HepG2 (cell line): ENCODE data around the gene FAM53C. TPM values are rescaled to one million over a fixed set of nuclear protein-coding genes. Genes with fewer than 3 reads are reported as not detected.

Experiments used
- CC2D1A ChIP-seq: sonication (generic); formaldehyde crosslinking; IDR thresholded peaks from 2 replicates; pipeline ENCODE4 v1.8.1; 2023; ENCODE audit warnings: mild to moderate bottlenecking, missing genetic modification reagents
- CENPBD1 ChIP-seq: sonication (generic); formaldehyde crosslinking; IDR thresholded peaks from 2 replicates; pipeline ENCODE4 v1.8.0; 2022; ENCODE audit warnings: missing genetic modification reagents, low read depth, mild to moderate bottlenecking, borderline replicate concordance
- ELK4 ChIP-seq: sonication (generic); formaldehyde crosslinking; IDR thresholded peaks from 2 replicates; pipeline ENCODE4 v1.9.0; 2021; ENCODE audit warnings: missing genetic modification reagents, borderline replicate concordance
- HES4 ChIP-seq: sonication (generic); formaldehyde crosslinking; IDR thresholded peaks from 2 replicates; pipeline ENCODE4 v1.9.0; 2021; ENCODE audit warnings: mild to moderate bottlenecking, missing genetic modification reagents, borderline replicate concordance
- HMGXB4 ChIP-seq, 2 experiments: sonication (generic) in 1 of 2; formaldehyde crosslinking in 1 of 2; IDR thresholded peaks; 2 replicates each; pipeline versions ENCODE4 v1.4.0 to v1.6.1; 2018 to 2020; ENCODE audit warnings: missing genetic modification reagents in 2 of 2, borderline replicate concordance in 1 of 2, low read depth in 1 of 2, mild to moderate bottlenecking in 1 of 2, missing biosample characterization in 1 of 2
- IRX3 ChIP-seq: sonication (generic); formaldehyde crosslinking; IDR thresholded peaks from 2 replicates; pipeline ENCODE4 v1.8.1; 2023; ENCODE audit warnings: mild to moderate bottlenecking, low read depth, missing genetic modification reagents, borderline replicate concordance
- JUNB ChIP-seq: sonication (generic); formaldehyde crosslinking; IDR thresholded peaks from 2 replicates; pipeline ENCODE4 v1.8.0; 2022; ENCODE audit warnings: missing genetic modification reagents, mild to moderate bottlenecking, borderline replicate concordance
- MLLT10 ChIP-seq: sonication (generic); formaldehyde crosslinking; IDR thresholded peaks from 2 replicates; pipeline ENCODE4 v1.4.0; 2020; ENCODE audit warnings: missing genetic modification reagents
- NFAT5 ChIP-seq: sonication (generic); formaldehyde crosslinking; IDR thresholded peaks from 2 replicates; pipeline ENCODE4 v1.4.0; 2020; ENCODE audit warnings: missing genetic modification reagents
- POGZ ChIP-seq: sonication (generic); formaldehyde crosslinking; IDR thresholded peaks from 2 replicates; pipeline ENCODE4 v1.4.0; 2020; ENCODE audit warnings: mild to moderate bottlenecking, missing genetic modification reagents
- RFXANK ChIP-seq: IDR thresholded peaks from 2 replicates; pipeline ENCODE4 v1.6.1; 2016
- SAFB2 ChIP-seq: sonication (generic); formaldehyde crosslinking; IDR thresholded peaks from 2 replicates; pipeline ENCODE4 v1.5.1; 2020; ENCODE audit warnings: missing genetic modification reagents, low read depth, mild to moderate bottlenecking, borderline replicate concordance
- SMC3 ChIP-seq: IDR thresholded peaks from 2 replicates; pipeline ENCODE4 v1.6.1; 2011; ENCODE audit warnings: low read length, improper control_type of control experiment
- ZNF138 ChIP-seq: sonication (generic); formaldehyde crosslinking; IDR thresholded peaks from 2 replicates; pipeline ENCODE4 v1.5.0; 2020; ENCODE audit warnings: mild to moderate bottlenecking, low read depth, missing genetic modification reagents
- ZNF564 ChIP-seq: sonication (generic); formaldehyde crosslinking; IDR thresholded peaks from 2 replicates; pipeline ENCODE4 v1.8.1; 2023; ENCODE audit warnings: mild to moderate bottlenecking, missing genetic modification reagents
- ZNF629 ChIP-seq: sonication (generic); formaldehyde crosslinking; conservative IDR thresholded peaks from 2 replicates; pipeline ENCODE4 v1.5.0; 2020; ENCODE audit warnings: missing genetic modification reagents
- ZNF841 ChIP-seq: sonication (generic); formaldehyde crosslinking; IDR thresholded peaks from 2 replicates; pipeline ENCODE4 v1.8.1; 2023; ENCODE audit warnings: missing genetic modification reagents, borderline replicate concordance
- ZNF850 ChIP-seq: sonication (generic); formaldehyde crosslinking; conservative IDR thresholded peaks from 2 replicates; pipeline ENCODE4 v1.9.0; 2021; ENCODE audit warnings: mild to moderate bottlenecking, missing genetic modification reagents
- ZSCAN9 ChIP-seq: IDR thresholded peaks from 2 replicates; pipeline ENCODE4 v1.6.1; 2016; ENCODE audit warnings: borderline replicate concordance
- polyA plus RNA-seq, 8 experiments: library from polyadenylated mRNA; depleted of rRNA in 3 of 8; stranded (reverse) in 7 of 8; unstranded in 1 of 8; fragments of >200 nt; fragmentation: Illumina TruSeq in 4 of 8; extraction: Trizol in 4 of 8; gene quantifications; 2 replicates each; pipeline versions ENCODE4 v1.2.1 to v1.2.3, GENCODE V29; 2011 to 2016; ENCODE audit warnings: low read depth in 4 of 8, missing spikeins in 1 of 8, mixed read lengths in 1 of 8; ENCODE audit not compliant: insufficient read depth in 1 of 8
- total RNA-seq, 5 experiments: library from RNA; depleted of rRNA; stranded (reverse); fragments of >200 nt; fragmentation: Illumina TruSeq; extraction: Trizol; gene quantifications; 2 replicates each; pipeline ENCODE4 v1.2.3, GENCODE V29; 2016; ENCODE audit warnings: low read depth in 1 of 5

Gene FAM53C
- total and polyA plus RNA-seq, 2 of the 13 experiments (the other 11 are each of a cell fraction or from before 2014, with no cell fraction given), result 26.9 to 30.1 TPM

GRCh38 chr5:138336952-138337684 lies 948 bp upstream of the FAM53C start (continued):
- no peak for TF ChIP-seq NFAT5
- TF ChIP-seq IRX3 (CRISPR knock-in tag), result no peak
- no peak for TF ChIP-seq CENPBD1 (CRISPR knock-in tag)
- TF ChIP-seq ZNF564, result no peak
- TF ChIP-seq ZNF850 (CRISPR knock-in tag), result no peak
- no peak for TF ChIP-seq HES4
- no peak for TF ChIP-seq ZNF138 (CRISPR knock-in tag)
- TF ChIP-seq JUNB (CRISPR knock-in tag), result no peak
- 0 out of 4 replicates have a peak, but pooled peaks of 1 of the 2 experiments have one; percentile 7 for TF ChIP-seq HMGXB4 (CRISPR knock-in tag; IDR thresholded peaks at IDR 0.05; ENCODE audit: borderline replicate concordance in 1 of 2, low read depth in 1 of 2)
- TF ChIP-seq SAFB2, result no peak
- TF ChIP-seq RFXANK, result no peak
- TF ChIP-seq ELK4 (CRISPR knock-in tag), result no peak
- no peak for TF ChIP-seq ZNF629
- TF ChIP-seq ZNF841 (CRISPR knock-in tag), result no peak
- TF ChIP-seq ZSCAN9 (CRISPR knock-in tag), result no peak
- TF ChIP-seq CC2D1A (CRISPR knock-in tag), result no peak
- TF ChIP-seq MLLT10 (CRISPR knock-in tag), result no peak
- TF ChIP-seq POGZ, result peak; percentile 42; the same call in 1 of the 2 replicates
- TF ChIP-seq SMC3, result no peak
